ENCODE measurements around the gene C22orf39. TPM values are rescaled to one million over a fixed set of nuclear protein-coding genes. Genes with fewer than 3 reads are reported as not detected.

The C22orf39 gene
- polyA plus RNA-seq, 1 of the 3 experiments (the other 2 are of a cell fraction), result 17.7 TPM

DNA sequence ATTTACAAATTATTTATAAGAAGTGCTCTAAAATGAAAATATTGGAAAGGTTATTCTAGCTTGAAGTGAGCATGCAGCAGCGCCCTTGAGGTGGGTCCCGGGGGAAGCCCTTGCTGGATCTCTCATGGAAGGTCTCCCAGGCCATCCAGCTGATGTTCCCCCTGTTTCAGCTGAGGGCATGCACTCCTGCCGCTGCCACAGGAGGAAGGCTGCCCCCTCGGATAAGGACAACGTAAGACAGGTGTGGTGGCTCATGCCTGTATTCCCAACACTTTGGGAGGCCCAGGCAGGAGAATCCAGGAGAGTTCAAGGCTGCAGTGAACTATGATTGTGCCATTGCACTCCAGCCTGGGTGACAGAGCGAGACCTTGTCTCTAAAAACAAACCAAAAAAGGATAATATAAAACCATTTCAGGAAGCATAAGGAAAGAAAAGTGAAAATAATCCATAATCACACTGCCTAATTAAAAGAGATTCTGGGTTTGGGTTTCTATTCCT lies 47.2 kb upstream of the C22orf39 start:
- Histone ChIP-seq H3F3A (replicated peaks; ENCODE audit: insufficient read depth) (peaks cover 3% of the 10 kb centered on the region), H3K9me3 (no peaks in the 10 kb centered on the region), H3K9me2 (no peaks in the 10 kb centered on the region), H2AFZ (ENCODE audit: low read depth) (no peak overlapping the region), H3K9ac (no peak overlapping the region), H3K27me3 (ENCODE audit: insufficient read depth) (no peaks in the 10 kb centered on the region), H3K27ac (ENCODE audit: low read depth in 2 of 2, low read length in 1 of 2) (no peak overlapping the region), H4K20me1 (ENCODE audit: insufficient read depth) (no peaks in the 10 kb centered on the region), H3K4me1 (ENCODE audit: control insufficient read depth in 1 of 2, insufficient read depth in 2 of 2, low read depth in 1 of 2, low read length in 1 of 2) (no peaks in the 10 kb centered on the region), H3K4me3 (ENCODE audit: low read depth in 2 of 2, low read length in 1 of 2) (no peak overlapping the region), H3K36me3 (replicated peaks in 1 of 2; ENCODE audit: control insufficient read depth in 1 of 2, insufficient read depth in 2 of 2, low read length in 1 of 2) (peaks cover 5 to 6% of the 10 kb centered on the region in 2 experiments), H3K4me2 (no peak overlapping the region), H3K79me2 (ENCODE audit: insufficient read depth) (no peaks in the 10 kb centered on the region)
- ChIA-PET POLR2A (no interaction called here), CTCF (interaction anchor here (3.9 kb wide), 1 partner anchor 137 kb away, joined by 39 read pairs; no protein-coding TSS in a partner anchor)
- no peak for DNase-seq
- TF ChIP-seq, protein P1, sequence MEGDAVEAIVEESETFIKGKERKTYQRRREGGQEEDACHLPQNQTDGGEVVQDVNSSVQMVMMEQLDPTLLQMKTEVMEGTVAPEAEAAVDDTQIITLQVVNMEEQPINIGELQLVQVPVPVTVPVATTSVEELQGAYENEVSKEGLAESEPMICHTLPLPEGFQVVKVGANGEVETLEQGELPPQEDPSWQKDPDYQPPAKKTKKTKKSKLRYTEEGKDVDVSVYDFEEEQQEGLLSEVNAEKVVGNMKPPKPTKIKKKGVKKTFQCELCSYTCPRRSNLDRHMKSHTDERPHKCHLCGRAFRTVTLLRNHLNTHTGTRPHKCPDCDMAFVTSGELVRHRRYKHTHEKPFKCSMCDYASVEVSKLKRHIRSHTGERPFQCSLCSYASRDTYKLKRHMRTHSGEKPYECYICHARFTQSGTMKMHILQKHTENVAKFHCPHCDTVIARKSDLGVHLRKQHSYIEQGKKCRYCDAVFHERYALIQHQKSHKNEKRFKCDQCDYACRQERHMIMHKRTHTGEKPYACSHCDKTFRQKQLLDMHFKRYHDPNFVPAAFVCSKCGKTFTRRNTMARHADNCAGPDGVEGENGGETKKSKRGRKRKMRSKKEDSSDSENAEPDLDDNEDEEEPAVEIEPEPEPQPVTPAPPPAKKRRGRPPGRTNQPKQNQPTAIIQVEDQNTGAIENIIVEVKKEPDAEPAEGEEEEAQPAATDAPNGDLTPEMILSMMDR (IDR thresholded peaks at IDR 0.05), result no peak
- no peak for TF ChIP-seq NFIC (IDR thresholded peaks at IDR 0.05; ENCODE audit: borderline replicate concordance)
- TF ChIP-seq RAD21 (IDR thresholded peaks at IDR 0.05; ENCODE audit: low read length), result no peak
- no peak for TF ChIP-seq MXI1 (IDR thresholded peaks at IDR 0.05; ENCODE audit: low read depth, low read length)
- TF ChIP-seq MEF2A (IDR thresholded peaks at IDR 0.05; ENCODE audit: borderline replicate concordance, low read depth), result no peak
- TF ChIP-seq RXRA (IDR thresholded peaks at IDR 0.05; ENCODE audit: borderline replicate concordance, low read depth), result no peak
- no peak for TF ChIP-seq CHD2 (IDR thresholded peaks at IDR 0.05; ENCODE audit: low read length, partially characterized antibody)
- TF ChIP-seq GABPA (IDR thresholded peaks at IDR 0.05; ENCODE audit: low read depth), result no peak
- no peak for TF ChIP-seq TAF1 (IDR thresholded peaks at IDR 0.05; ENCODE audit: borderline replicate concordance, low read depth, low read length)
- TF ChIP-seq TEAD4 (IDR thresholded peaks at IDR 0.05; ENCODE audit: borderline replicate concordance, insufficient read depth), result no peak
- TF ChIP-seq, protein P2, sequence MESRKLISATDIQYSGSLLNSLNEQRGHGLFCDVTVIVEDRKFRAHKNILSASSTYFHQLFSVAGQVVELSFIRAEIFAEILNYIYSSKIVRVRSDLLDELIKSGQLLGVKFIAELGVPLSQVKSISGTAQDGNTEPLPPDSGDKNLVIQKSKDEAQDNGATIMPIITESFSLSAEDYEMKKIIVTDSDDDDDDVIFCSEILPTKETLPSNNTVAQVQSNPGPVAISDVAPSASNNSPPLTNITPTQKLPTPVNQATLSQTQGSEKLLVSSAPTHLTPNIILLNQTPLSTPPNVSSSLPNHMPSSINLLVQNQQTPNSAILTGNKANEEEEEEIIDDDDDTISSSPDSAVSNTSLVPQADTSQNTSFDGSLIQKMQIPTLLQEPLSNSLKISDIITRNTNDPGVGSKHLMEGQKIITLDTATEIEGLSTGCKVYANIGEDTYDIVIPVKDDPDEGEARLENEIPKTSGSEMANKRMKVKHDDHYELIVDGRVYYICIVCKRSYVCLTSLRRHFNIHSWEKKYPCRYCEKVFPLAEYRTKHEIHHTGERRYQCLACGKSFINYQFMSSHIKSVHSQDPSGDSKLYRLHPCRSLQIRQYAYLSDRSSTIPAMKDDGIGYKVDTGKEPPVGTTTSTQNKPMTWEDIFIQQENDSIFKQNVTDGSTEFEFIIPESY (IDR thresholded peaks at IDR 0.05; ENCODE audit: borderline replicate concordance, low read depth), result no peak
- TF ChIP-seq, protein P3, sequence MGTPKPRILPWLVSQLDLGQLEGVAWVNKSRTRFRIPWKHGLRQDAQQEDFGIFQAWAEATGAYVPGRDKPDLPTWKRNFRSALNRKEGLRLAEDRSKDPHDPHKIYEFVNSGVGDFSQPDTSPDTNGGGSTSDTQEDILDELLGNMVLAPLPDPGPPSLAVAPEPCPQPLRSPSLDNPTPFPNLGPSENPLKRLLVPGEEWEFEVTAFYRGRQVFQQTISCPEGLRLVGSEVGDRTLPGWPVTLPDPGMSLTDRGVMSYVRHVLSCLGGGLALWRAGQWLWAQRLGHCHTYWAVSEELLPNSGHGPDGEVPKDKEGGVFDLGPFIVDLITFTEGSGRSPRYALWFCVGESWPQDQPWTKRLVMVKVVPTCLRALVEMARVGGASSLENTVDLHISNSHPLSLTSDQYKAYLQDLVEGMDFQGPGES (IDR thresholded peaks at IDR 0.05; ENCODE audit: low read depth, low read length), result no peak
- 100% methylated on average over 6 of the region's 6 CpGs for WGBS (ENCODE audit: low lambda C conversion rate)

Measured in SK-N-SH (cell line).